Measurements from ENCODE around the gene FATE1. TPM values are rescaled to one million over a fixed set of nuclear protein-coding genes. Genes with fewer than 3 reads are reported as not detected.

The FATE1 gene
- total RNA-seq, 1 donor from 2014 or later, result not detected

DNA sequence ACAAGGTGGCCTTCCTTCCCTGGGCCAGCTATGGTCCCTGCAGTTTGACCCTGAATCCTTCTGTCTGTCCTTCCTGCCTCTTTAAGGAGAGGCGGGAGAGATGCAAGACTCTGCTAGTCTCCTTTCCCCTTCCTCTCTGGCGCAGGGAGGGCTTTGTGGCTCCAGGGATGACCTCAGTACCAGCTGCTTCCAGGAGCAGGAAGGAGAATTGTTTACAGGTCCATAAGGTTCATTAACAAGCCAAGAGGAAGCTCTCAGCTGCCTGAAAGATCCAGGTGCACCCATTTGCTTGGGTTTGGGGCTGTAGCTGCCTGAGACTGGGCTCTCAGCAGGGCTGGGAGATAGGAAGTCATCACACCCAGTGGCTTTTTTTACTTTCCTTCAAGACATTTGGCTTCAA, 4.0 kb upstream of the FATE1 start:
- no peak overlapping the region for H3K4me3 Mint-ChIP-seq (ENCODE audit: unreplicated experiment)
- TF ChIP-seq, protein P1, sequence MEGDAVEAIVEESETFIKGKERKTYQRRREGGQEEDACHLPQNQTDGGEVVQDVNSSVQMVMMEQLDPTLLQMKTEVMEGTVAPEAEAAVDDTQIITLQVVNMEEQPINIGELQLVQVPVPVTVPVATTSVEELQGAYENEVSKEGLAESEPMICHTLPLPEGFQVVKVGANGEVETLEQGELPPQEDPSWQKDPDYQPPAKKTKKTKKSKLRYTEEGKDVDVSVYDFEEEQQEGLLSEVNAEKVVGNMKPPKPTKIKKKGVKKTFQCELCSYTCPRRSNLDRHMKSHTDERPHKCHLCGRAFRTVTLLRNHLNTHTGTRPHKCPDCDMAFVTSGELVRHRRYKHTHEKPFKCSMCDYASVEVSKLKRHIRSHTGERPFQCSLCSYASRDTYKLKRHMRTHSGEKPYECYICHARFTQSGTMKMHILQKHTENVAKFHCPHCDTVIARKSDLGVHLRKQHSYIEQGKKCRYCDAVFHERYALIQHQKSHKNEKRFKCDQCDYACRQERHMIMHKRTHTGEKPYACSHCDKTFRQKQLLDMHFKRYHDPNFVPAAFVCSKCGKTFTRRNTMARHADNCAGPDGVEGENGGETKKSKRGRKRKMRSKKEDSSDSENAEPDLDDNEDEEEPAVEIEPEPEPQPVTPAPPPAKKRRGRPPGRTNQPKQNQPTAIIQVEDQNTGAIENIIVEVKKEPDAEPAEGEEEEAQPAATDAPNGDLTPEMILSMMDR (IDR thresholded peaks at IDR 0.05; ENCODE audit: unreplicated experiment), result no peak
- H3K27ac Mint-ChIP-seq (ENCODE audit: unreplicated experiment), result peak overlapping the region; percentile 48
- H3K36me3 Mint-ChIP-seq (ENCODE audit: low read depth, unreplicated experiment), result no peaks in the 10 kb centered on the region
- peaks cover 7% of the 10 kb centered on the region for H3K4me1 Mint-ChIP-seq (ENCODE audit: unreplicated experiment)
- no peaks in the 10 kb centered on the region for H3K27me3 Mint-ChIP-seq (ENCODE audit: unreplicated experiment)
- no peak for DNase-seq (ENCODE audit: low spot score)
- no peaks in the 10 kb centered on the region for H3K9me3 Mint-ChIP-seq (ENCODE audit: unreplicated experiment)

DNA sequence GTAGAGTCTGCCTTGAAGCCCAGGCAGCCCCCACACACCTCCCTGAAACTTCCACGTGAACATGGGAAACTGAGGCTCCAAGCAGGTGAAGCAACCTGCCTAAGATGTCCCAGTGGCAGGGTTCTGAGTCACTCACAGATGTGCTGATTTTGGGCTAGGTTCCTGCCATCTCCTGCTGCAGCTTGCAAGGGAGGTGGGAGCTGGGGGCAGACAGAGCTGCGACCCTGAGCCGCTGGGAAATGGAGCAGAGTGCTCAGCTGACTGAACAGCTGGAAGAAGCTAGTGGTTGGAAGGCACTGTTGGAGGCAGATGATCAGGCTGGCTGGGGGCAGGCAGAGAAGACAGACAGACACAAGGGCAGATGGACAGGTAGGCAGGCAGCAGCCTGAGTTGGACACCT, 3.6 kb upstream of the FATE1 start:
- Mint-ChIP-seq H3K36me3 (ENCODE audit: low read depth, unreplicated experiment) (no peaks in the 10 kb centered on the region), H3K4me1 (ENCODE audit: unreplicated experiment) (peaks cover 7% of the 10 kb centered on the region), H3K27me3 (ENCODE audit: unreplicated experiment) (no peaks in the 10 kb centered on the region), H3K9me3 (ENCODE audit: unreplicated experiment) (no peaks in the 10 kb centered on the region), H3K27ac (ENCODE audit: unreplicated experiment) (no peak overlapping the region), H3K4me3 (ENCODE audit: unreplicated experiment) (no peak overlapping the region)
- DNase-seq (ENCODE audit: low spot score), result no peak
- TF ChIP-seq, protein P1 (IDR thresholded peaks at IDR 0.05; ENCODE audit: unreplicated experiment), result no peak

DNA sequence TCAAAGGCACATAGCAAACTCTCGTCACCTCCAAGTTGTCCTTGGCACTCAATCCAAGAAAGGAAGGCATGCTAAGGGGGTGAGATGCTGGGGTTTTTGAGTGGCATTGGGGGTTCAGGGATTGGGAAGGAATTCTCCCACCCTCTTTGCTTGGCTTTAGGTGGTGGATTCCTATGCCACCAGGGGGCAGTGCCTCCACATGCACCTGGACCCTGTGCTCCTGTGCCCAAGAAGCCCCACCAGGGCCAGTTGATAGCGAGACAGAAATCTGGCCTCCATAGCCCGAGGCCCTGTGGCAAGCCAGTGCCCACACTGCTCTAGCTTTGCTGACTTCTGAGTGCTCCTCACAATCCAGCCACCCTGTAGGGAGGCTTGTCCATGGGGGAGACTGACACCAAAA, 2.0 kb upstream of the FATE1 start:
- TF ChIP-seq, protein P1 (IDR thresholded peaks at IDR 0.05; ENCODE audit: unreplicated experiment), result peak; percentile 56
- H3K4me1 Mint-ChIP-seq (ENCODE audit: unreplicated experiment), result peaks cover 7% of the 10 kb centered on the region
- H3K36me3 Mint-ChIP-seq (ENCODE audit: low read depth, unreplicated experiment), result no peaks in the 10 kb centered on the region
- no peak overlapping the region for H3K27ac Mint-ChIP-seq (ENCODE audit: unreplicated experiment)
- no peak overlapping the region for H3K4me3 Mint-ChIP-seq (ENCODE audit: unreplicated experiment)
- peak; percentile 54 for DNase-seq (ENCODE audit: low spot score)
- no peaks in the 10 kb centered on the region for H3K27me3 Mint-ChIP-seq (ENCODE audit: unreplicated experiment)
- no peaks in the 10 kb centered on the region for H3K9me3 Mint-ChIP-seq (ENCODE audit: unreplicated experiment)

DNA sequence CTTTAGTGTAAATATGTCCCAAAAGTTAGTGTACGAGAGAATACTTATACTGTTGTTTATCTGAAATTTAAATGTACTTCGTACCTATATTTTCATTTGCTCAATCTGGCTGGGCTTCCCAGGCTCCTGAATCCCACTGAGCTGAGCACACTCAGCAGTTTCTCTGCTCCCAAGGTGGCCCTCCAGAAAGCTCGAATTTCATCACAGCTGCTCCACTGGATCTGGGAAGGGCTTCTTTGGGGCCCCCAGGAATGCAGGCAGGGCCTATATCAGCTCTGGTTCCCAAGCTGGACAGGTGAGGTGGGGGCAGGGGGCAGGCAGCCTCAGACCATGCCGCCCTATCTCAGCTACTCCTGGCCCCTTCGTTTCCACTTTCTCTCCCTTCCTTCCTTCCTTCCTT, 1.5 kb upstream of the FATE1 start:
- no peak for DNase-seq (ENCODE audit: low spot score)

DNA sequence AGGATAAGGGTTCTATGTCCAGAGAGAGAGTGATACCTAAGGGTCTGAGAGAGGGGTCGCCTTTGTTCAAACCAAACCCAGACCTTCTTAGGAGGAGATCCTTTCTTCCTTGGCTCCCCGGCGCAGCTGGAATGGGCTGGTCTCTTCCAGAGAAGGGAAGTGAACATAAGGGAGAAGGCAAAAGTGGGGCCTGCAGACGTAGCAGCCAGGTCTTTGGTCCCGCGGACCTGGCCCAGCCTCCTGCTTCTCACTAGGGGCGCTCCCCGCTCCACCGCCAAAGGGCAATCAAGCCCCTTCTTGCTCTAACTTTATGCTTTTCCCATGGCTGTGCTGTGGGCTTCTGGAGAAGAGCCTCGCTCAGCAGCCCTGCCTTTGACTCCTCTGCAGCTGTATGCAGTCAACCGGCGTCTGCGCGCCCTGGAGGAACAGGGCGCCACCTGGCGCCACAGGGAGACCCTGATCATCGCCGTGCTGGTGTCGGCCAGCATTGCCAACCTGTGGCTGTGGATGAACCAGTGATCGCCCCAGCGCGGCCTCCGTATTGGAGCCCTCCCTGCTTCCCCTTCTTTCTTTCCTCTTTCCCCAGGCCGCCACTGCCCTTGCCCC, 6.5 kb downstream of the FATE1 start:
- Mint-ChIP-seq H3K36me3 (ENCODE audit: low read depth, unreplicated experiment) (no peaks in the 10 kb centered on the region), H3K9me3 (ENCODE audit: unreplicated experiment) (no peaks in the 10 kb centered on the region), H3K27ac (ENCODE audit: unreplicated experiment) (no peak overlapping the region), H3K4me3 (ENCODE audit: unreplicated experiment) (no peak overlapping the region), H3K4me1 (ENCODE audit: unreplicated experiment) (peaks cover 15% of the 10 kb centered on the region), H3K27me3 (ENCODE audit: unreplicated experiment) (peaks cover 2% of the 10 kb centered on the region)
- TF ChIP-seq, protein P1 (IDR thresholded peaks at IDR 0.05; ENCODE audit: unreplicated experiment), result no peak
- peak; percentile 64 for DNase-seq (ENCODE audit: low spot score)

More for the DNA sequence above, 1.5 kb upstream of the FATE1 start:
- no peaks in the 10 kb centered on the region for H3K9me3 Mint-ChIP-seq (ENCODE audit: unreplicated experiment)
- no peaks in the 10 kb centered on the region for H3K27me3 Mint-ChIP-seq (ENCODE audit: unreplicated experiment)
- no peaks in the 10 kb centered on the region for H3K36me3 Mint-ChIP-seq (ENCODE audit: low read depth, unreplicated experiment)
- peaks cover 7% of the 10 kb centered on the region for H3K4me1 Mint-ChIP-seq (ENCODE audit: unreplicated experiment)
- no peak overlapping the region for H3K4me3 Mint-ChIP-seq (ENCODE audit: unreplicated experiment)
- no peak overlapping the region for H3K27ac Mint-ChIP-seq (ENCODE audit: unreplicated experiment)
- TF ChIP-seq, protein P1 (IDR thresholded peaks at IDR 0.05; ENCODE audit: unreplicated experiment), result no peak

Data from endothelial cell (in vitro differentiated cells).